ENCODE measurements around the gene SPAG9. TPM values are rescaled to one million over a fixed set of nuclear protein-coding genes. Genes with fewer than 3 reads are reported as not detected.

The SPAG9 gene
- total and polyA plus RNA-seq, 2 experiments from 2014 or later, result 26.5 to 82.7 TPM

DNA sequence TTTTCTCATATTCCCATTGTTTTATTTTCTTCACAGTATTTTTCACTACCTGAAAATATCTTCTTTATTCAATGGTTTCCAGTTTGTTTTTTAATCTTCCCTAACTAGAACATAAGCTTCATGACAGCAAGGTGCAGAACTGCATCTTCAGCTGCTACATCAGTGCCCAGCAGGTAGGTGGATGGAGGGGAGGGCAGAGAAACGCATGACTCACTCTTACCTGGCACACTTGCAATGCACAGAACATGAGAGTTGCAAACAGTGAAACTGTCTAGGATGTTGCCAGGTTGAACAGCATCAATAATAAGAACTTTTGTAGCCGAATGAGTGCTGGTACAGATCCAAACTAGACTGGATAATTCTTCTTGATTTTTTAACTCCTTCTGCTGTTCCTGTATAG is 127.1 kb downstream of the SPAG9 start:
- no peak overlapping the region for H2AFZ ChIP-seq
- H3K4me1 ChIP-seq (ENCODE audit: insufficient read depth), result no peaks in the 10 kb centered on the region
- no peak overlapping the region for H3K27ac ChIP-seq
- H3K4me2 ChIP-seq, result no peak overlapping the region
- H3K79me2 ChIP-seq, result no peaks in the 10 kb centered on the region
- no peaks in the 10 kb centered on the region for H3K36me3 ChIP-seq (replicated peaks; ENCODE audit: insufficient read depth, low read depth)
- DNase-seq (ENCODE audit: low spot score), result no peak
- 95% methylated on average over 2 of the region's 2 CpGs for whole genome bisulfite sequencing (ENCODE audit: low lambda C conversion rate, missing lambda C conversion rate)
- H3K9me3 ChIP-seq (ENCODE audit: low read depth), result no peaks in the 10 kb centered on the region
- H3K27me3 ChIP-seq, result no peaks in the 10 kb centered on the region
- no peaks in the 10 kb centered on the region for H3K9me2 ChIP-seq (replicated peaks; ENCODE audit: insufficient read depth)
- H4K20me1 ChIP-seq (ENCODE audit: insufficient read depth, poor library complexity, severe bottlenecking), result no peaks in the 10 kb centered on the region
- no peak overlapping the region for H3K4me3 ChIP-seq
- TF ChIP-seq CTCF (IDR thresholded peaks at IDR 0.05; ENCODE audit: poor library complexity) (no peak), EZH2phosphoT487 (IDR thresholded peaks at IDR 0.05; ENCODE audit: low read depth, severe bottlenecking, unreplicated experiment) (no peak), EZH2 (IDR thresholded peaks at IDR 0.05; ENCODE audit: borderline replicate concordance) (no peak)

- Histone ChIP-seq H4K20me1 (ENCODE audit: insufficient read depth, poor library complexity, severe bottlenecking) (no peaks in the 10 kb centered on the region), H3K27ac (no peak overlapping the region), H3K27me3 (no peaks in the 10 kb centered on the region), H3K4me1 (ENCODE audit: insufficient read depth) (no peaks in the 10 kb centered on the region), H2AFZ (no peak overlapping the region), H3K79me2 (no peaks in the 10 kb centered on the region), H3K4me3 (no peak overlapping the region), H3K9me2 (replicated peaks; ENCODE audit: insufficient read depth) (no peaks in the 10 kb centered on the region), H3K4me2 (no peak overlapping the region), H3K9me3 (ENCODE audit: low read depth) (no peaks in the 10 kb centered on the region), H3K36me3 (replicated peaks; ENCODE audit: insufficient read depth, low read depth) (no peaks in the 10 kb centered on the region)
- 96% methylated on average over 3 of the region's 3 CpGs for WGBS (ENCODE audit: low lambda C conversion rate, missing lambda C conversion rate)
- TF ChIP-seq EZH2 (IDR thresholded peaks at IDR 0.05; ENCODE audit: borderline replicate concordance), result no peak
- no peak for TF ChIP-seq CTCF (IDR thresholded peaks at IDR 0.05; ENCODE audit: poor library complexity)
- no peak for TF ChIP-seq EZH2phosphoT487 (IDR thresholded peaks at IDR 0.05; ENCODE audit: low read depth, severe bottlenecking, unreplicated experiment)
- DNase-seq (ENCODE audit: low spot score), result no peak
Observed at GRCh38 chr17:50989149-50989548, 131.5 kb downstream of the SPAG9 start.

DNA sequence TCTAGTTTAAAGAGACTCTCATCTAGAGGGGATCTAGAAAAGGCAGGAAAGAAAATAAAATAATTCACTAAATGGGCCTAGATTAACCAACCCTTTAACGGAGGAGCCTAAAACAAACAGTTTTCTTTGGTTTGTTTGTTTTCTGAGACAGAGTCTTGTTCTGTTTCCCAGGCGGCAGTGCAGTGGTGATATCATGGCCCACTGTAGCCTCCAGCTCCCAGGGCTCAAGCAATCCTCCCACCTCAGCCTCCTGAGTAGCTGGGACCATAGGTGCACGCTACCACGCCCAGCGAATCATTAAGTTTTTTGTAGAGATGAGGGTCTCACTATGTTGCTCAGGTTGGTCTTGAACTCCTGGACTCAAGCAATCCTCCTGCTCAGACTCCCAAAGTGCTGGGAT is 132.2 kb downstream of the SPAG9 start:
- H3K36me3 ChIP-seq (replicated peaks; ENCODE audit: insufficient read depth, low read depth), result no peaks in the 10 kb centered on the region
- H3K27me3 ChIP-seq, result no peaks in the 10 kb centered on the region
- no peaks in the 10 kb centered on the region for H3K4me1 ChIP-seq (ENCODE audit: insufficient read depth)
- DNase-seq (ENCODE audit: low spot score), result no peak
- H3K4me2 ChIP-seq, result no peak overlapping the region
- 84% methylated on average over 5 of the region's 5 CpGs for WGBS (ENCODE audit: low lambda C conversion rate, missing lambda C conversion rate)
- no peak overlapping the region for H2AFZ ChIP-seq
- H3K9me3 ChIP-seq (ENCODE audit: low read depth), result no peaks in the 10 kb centered on the region
- H4K20me1 ChIP-seq (ENCODE audit: insufficient read depth, poor library complexity, severe bottlenecking), result no peaks in the 10 kb centered on the region
- H3K79me2 ChIP-seq, result no peaks in the 10 kb centered on the region
- no peak for TF ChIP-seq EZH2 (IDR thresholded peaks at IDR 0.05; ENCODE audit: borderline replicate concordance)
- TF ChIP-seq EZH2phosphoT487 (IDR thresholded peaks at IDR 0.05; ENCODE audit: low read depth, severe bottlenecking, unreplicated experiment), result no peak
- no peak for TF ChIP-seq CTCF (IDR thresholded peaks at IDR 0.05; ENCODE audit: poor library complexity)
- no peak overlapping the region for H3K4me3 ChIP-seq
- no peaks in the 10 kb centered on the region for H3K9me2 ChIP-seq (replicated peaks; ENCODE audit: insufficient read depth)
- no peak overlapping the region for H3K27ac ChIP-seq

Measured in hepatocyte (in vitro differentiated cells).